ENCODE measurements around the gene GFY.

Gene GFY

GRCh38 chr19:49428547-49429451 lies 3.6 kb downstream of the GFY start:
- H3K27me3 ChIP-seq (replicated peaks; ENCODE audit: control insufficient read depth, insufficient read depth, low read length, poor library complexity, severe bottlenecking): peaks cover 71% of the 10 kb centered on the region

GRCh38 chr19:49430172-49430677 lies 5.0 kb downstream of the GFY start:
- Histone ChIP-seq H3K27ac (ENCODE audit: insufficient read depth, low read length, poor library complexity, severe bottlenecking) (no peak overlapping the region), H3K36me3 (ENCODE audit: control insufficient read depth, insufficient read depth, low read length) (no peaks in the 10 kb centered on the region), H3K4me3 (ENCODE audit: insufficient read depth, low read depth, low read length, poor library complexity, severe bottlenecking) (no peak overlapping the region), H3K27me3 (replicated peaks; ENCODE audit: control insufficient read depth, insufficient read depth, low read length, poor library complexity, severe bottlenecking) (peaks cover 75% of the 10 kb centered on the region), H3K4me1 (ENCODE audit: control insufficient read depth, insufficient read depth, low read length, poor library complexity, severe bottlenecking) (peaks cover 40% of the 10 kb centered on the region), H3K9me3 (ENCODE audit: control insufficient read depth, low read length) (no peaks in the 10 kb centered on the region)
- DNase-seq: no peak

More at GRCh38 chr19:49428547-49429451, 3.6 kb downstream of the GFY start:
- Histone ChIP-seq H3K4me3 (ENCODE audit: insufficient read depth, low read depth, low read length, poor library complexity, severe bottlenecking) (peak overlapping the region; percentile 20), H3K4me1 (ENCODE audit: control insufficient read depth, insufficient read depth, low read length, poor library complexity, severe bottlenecking) (peaks cover 45% of the 10 kb centered on the region), H3K9me3 (ENCODE audit: control insufficient read depth, low read length) (no peaks in the 10 kb centered on the region), H3K27ac (ENCODE audit: insufficient read depth, low read length, poor library complexity, severe bottlenecking) (no peak overlapping the region), H3K36me3 (ENCODE audit: control insufficient read depth, insufficient read depth, low read length) (no peaks in the 10 kb centered on the region)
- no peak for DNase-seq

- H3K27me3 ChIP-seq (replicated peaks; ENCODE audit: control insufficient read depth, insufficient read depth, low read length, poor library complexity, severe bottlenecking): peaks cover 74% of the 10 kb centered on the region
- H3K9me3 ChIP-seq (ENCODE audit: control insufficient read depth, low read length): no peaks in the 10 kb centered on the region
- no peaks in the 10 kb centered on the region for H3K36me3 ChIP-seq (ENCODE audit: control insufficient read depth, insufficient read depth, low read length)
- DNase-seq: no peak
- no peak overlapping the region for H3K27ac ChIP-seq (ENCODE audit: insufficient read depth, low read length, poor library complexity, severe bottlenecking)
- peaks cover 39% of the 10 kb centered on the region for H3K4me1 ChIP-seq (ENCODE audit: control insufficient read depth, insufficient read depth, low read length, poor library complexity, severe bottlenecking)
- no peak overlapping the region for H3K4me3 ChIP-seq (ENCODE audit: insufficient read depth, low read depth, low read length, poor library complexity, severe bottlenecking)
Measured at GRCh38 chr19:49430678-49431329, 5.6 kb downstream of the GFY start.

GRCh38 chr19:49431330-49431749 lies 6.2 kb downstream of the GFY start:
- H3K4me1 ChIP-seq (ENCODE audit: control insufficient read depth, insufficient read depth, low read length, poor library complexity, severe bottlenecking): peaks cover 37% of the 10 kb centered on the region

GRCh38 chr19:49432141-49433073 lies 7.2 kb downstream of the GFY start:
- Histone ChIP-seq H3K27me3 (replicated peaks; ENCODE audit: control insufficient read depth, insufficient read depth, low read length, poor library complexity, severe bottlenecking) (peaks cover 71% of the 10 kb centered on the region), H3K27ac (ENCODE audit: insufficient read depth, low read length, poor library complexity, severe bottlenecking) (no peak overlapping the region), H3K4me1 (ENCODE audit: control insufficient read depth, insufficient read depth, low read length, poor library complexity, severe bottlenecking) (peaks cover 40% of the 10 kb centered on the region), H3K9me3 (ENCODE audit: control insufficient read depth, low read length) (no peaks in the 10 kb centered on the region), H3K4me3 (ENCODE audit: insufficient read depth, low read depth, low read length, poor library complexity, severe bottlenecking) (no peak overlapping the region), H3K36me3 (ENCODE audit: control insufficient read depth, insufficient read depth, low read length) (no peaks in the 10 kb centered on the region)
- DNase-seq: no peak

More at GRCh38 chr19:49431330-49431749, 6.2 kb downstream of the GFY start:
- H3K4me3 ChIP-seq (ENCODE audit: insufficient read depth, low read depth, low read length, poor library complexity, severe bottlenecking): no peak overlapping the region
- no peaks in the 10 kb centered on the region for H3K36me3 ChIP-seq (ENCODE audit: control insufficient read depth, insufficient read depth, low read length)
- no peak for DNase-seq
- no peaks in the 10 kb centered on the region for H3K9me3 ChIP-seq (ENCODE audit: control insufficient read depth, low read length)
- H3K27ac ChIP-seq (ENCODE audit: insufficient read depth, low read length, poor library complexity, severe bottlenecking): no peak overlapping the region
- H3K27me3 ChIP-seq (replicated peaks; ENCODE audit: control insufficient read depth, insufficient read depth, low read length, poor library complexity, severe bottlenecking): peaks cover 74% of the 10 kb centered on the region

GRCh38 chr19:49433240-49433901 lies 8.2 kb downstream of the GFY start:
- peaks cover 30% of the 10 kb centered on the region for H3K4me1 ChIP-seq (ENCODE audit: control insufficient read depth, insufficient read depth, low read length, poor library complexity, severe bottlenecking)
- H3K9me3 ChIP-seq (ENCODE audit: control insufficient read depth, low read length): no peaks in the 10 kb centered on the region
- H3K27me3 ChIP-seq (replicated peaks; ENCODE audit: control insufficient read depth, insufficient read depth, low read length, poor library complexity, severe bottlenecking): peaks cover 69% of the 10 kb centered on the region
- H3K4me3 ChIP-seq (ENCODE audit: insufficient read depth, low read depth, low read length, poor library complexity, severe bottlenecking): no peak overlapping the region
- H3K36me3 ChIP-seq (ENCODE audit: control insufficient read depth, insufficient read depth, low read length): no peaks in the 10 kb centered on the region
- DNase-seq: no peak
- no peak overlapping the region for H3K27ac ChIP-seq (ENCODE audit: insufficient read depth, low read length, poor library complexity, severe bottlenecking)

- Histone ChIP-seq H3K4me3 (ENCODE audit: insufficient read depth, low read depth, low read length, poor library complexity, severe bottlenecking) (no peak overlapping the region), H3K27me3 (replicated peaks; ENCODE audit: control insufficient read depth, insufficient read depth, low read length, poor library complexity, severe bottlenecking) (peaks cover 75% of the 10 kb centered on the region), H3K36me3 (ENCODE audit: control insufficient read depth, insufficient read depth, low read length) (no peaks in the 10 kb centered on the region), H3K27ac (ENCODE audit: insufficient read depth, low read length, poor library complexity, severe bottlenecking) (no peak overlapping the region), H3K4me1 (ENCODE audit: control insufficient read depth, insufficient read depth, low read length, poor library complexity, severe bottlenecking) (peaks cover 25% of the 10 kb centered on the region), H3K9me3 (ENCODE audit: control insufficient read depth, low read length) (no peaks in the 10 kb centered on the region)
- no peak for DNase-seq
Measured at GRCh38 chr19:49434907-49435583, 9.9 kb downstream of the GFY start.

GRCh38 chr19:49435670-49436069 lies 10.5 kb downstream of the GFY start:
- H3K27ac ChIP-seq (ENCODE audit: insufficient read depth, low read length, poor library complexity, severe bottlenecking): no peak overlapping the region
- H3K4me3 ChIP-seq (ENCODE audit: insufficient read depth, low read depth, low read length, poor library complexity, severe bottlenecking): no peak overlapping the region
- H3K27me3 ChIP-seq (replicated peaks; ENCODE audit: control insufficient read depth, insufficient read depth, low read length, poor library complexity, severe bottlenecking): peaks cover 82% of the 10 kb centered on the region
- no peak for DNase-seq
- H3K36me3 ChIP-seq (ENCODE audit: control insufficient read depth, insufficient read depth, low read length): no peaks in the 10 kb centered on the region
- no peaks in the 10 kb centered on the region for H3K9me3 ChIP-seq (ENCODE audit: control insufficient read depth, low read length)
- peaks cover 25% of the 10 kb centered on the region for H3K4me1 ChIP-seq (ENCODE audit: control insufficient read depth, insufficient read depth, low read length, poor library complexity, severe bottlenecking)
